ENCODE results near the gene TCP11L2.

GRCh38 chr12:106360400-106360994, 58.0 kb downstream of the TCP11L2 start:
- no peak for TF ChIP-seq CTCF (IDR thresholded peaks at IDR 0.05)
- no peak for TF ChIP-seq POLR2A (IDR thresholded peaks at IDR 0.05)

All from uterus (tissue), 2 donors.